Kidney (tissue), 14 donors: Measurements from ENCODE around the gene TRIM4. TPM values are rescaled to one million over a fixed set of nuclear protein-coding genes. Genes with fewer than 3 reads are reported as not detected.
"Not testable (repeated sequence)": the region's sequence is repeated elsewhere in the genome, so short reads cannot be mapped to it uniquely, and the experiment has no call there.

ENCODE experiments used
- DNase-seq, 5 donors: peaks; one replicate each; pipeline ENCODE4 v3.0.0-alpha.2; 2013 to 2020
- FAIRE-seq: peaks from 2 replicates; lab custom pipeline; 2012; peaks lifted over from hg19 to GRCh38; lab: Jason Lieb, UNC
- H3K27ac ChIP-seq, 2 donors: one replicate each; pipeline ENCODE4 v1.7.0; 2013; ENCODE audit warnings: low read depth in 2 of 2, low read length in 2 of 2, inconsistent platforms in 1 of 2
- H3K27me3 ChIP-seq: one replicate; pipeline ENCODE4 v1.7.1; 2013; ENCODE audit warnings: low read length, inconsistent platforms; ENCODE audit not compliant: control insufficient read depth, insufficient read depth
- H3K36me3 ChIP-seq, 3 donors: one replicate each; pipeline versions ENCODE4 v1.7.0 to v1.7.1; 2013; ENCODE audit warnings: low read length in 3 of 3, control low read depth in 1 of 3, inconsistent platforms in 1 of 3; ENCODE audit not compliant: insufficient read depth in 3 of 3, control insufficient read depth in 2 of 3
- H3K4me1 ChIP-seq, 3 donors: one replicate each; pipeline versions ENCODE4 v1.7.0 to v1.7.1; 2013; ENCODE audit warnings: low read length in 3 of 3, inconsistent platforms in 1 of 3, low read depth in 1 of 3; ENCODE audit not compliant: control insufficient read depth in 2 of 3, insufficient read depth in 2 of 3
- H3K4me3 ChIP-seq, 3 donors: one replicate each; pipeline versions ENCODE4 v1.7.0 to v1.8.1; 2013; ENCODE audit warnings: low read length in 3 of 3, control low read depth in 1 of 3, inconsistent platforms in 1 of 3
- H3K9ac ChIP-seq, 3 donors: one replicate each; pipeline versions ENCODE4 v1.7.0 to v1.7.1; 2013; ENCODE audit warnings: low read length in 3 of 3, control low read depth in 1 of 3, inconsistent platforms in 1 of 3
- H3K9me3 ChIP-seq, 3 donors: one replicate each; pipeline versions ENCODE4 v1.7.0 to v1.7.1; 2013; ENCODE audit warnings: low read length in 3 of 3, control low read depth in 1 of 3, inconsistent platforms in 1 of 3; ENCODE audit not compliant: control insufficient read depth in 2 of 3, insufficient read depth in 1 of 3
- intact Hi-C: fragments of 100-400 bp; cut with DNase I; formaldehyde crosslinking; loops from one replicate; pipeline ENCODE4 v1.11.1; 2022
- polyA plus RNA-seq: library from polyadenylated mRNA; stranded (reverse); fragments of 350-450 nt; fragmentation: Illumina TruSeq; extraction: RNeasy Lipid Tissue Mini Kit (QIAGEN cat#74804); gene quantifications from one replicate; pipeline ENCODE4 v1.2.3, GENCODE V29; 2014; ENCODE audit warnings: low read depth, low replicate concordance; ENCODE audit not compliant: insufficient read depth
- total RNA-seq: library from RNA; stranded (reverse); fragmentation: NEBNext Ultra II Directional; extraction: Animal tissue kit (Norgen Biotek cat#: 25700); gene quantifications from one replicate; pipeline ENCODE4 v1.2.1, GENCODE V29; 2021
- TF ChIP-seq, protein P1 (sequence below): IDR thresholded peaks from 3 replicates; pipeline ENCODE4 v1.5.1; 2012; ENCODE audit warnings: mild to moderate bottlenecking, moderate library complexity, borderline replicate concordance; ENCODE audit not compliant: insufficient read depth; ENCODE audit errors: extremely low read depth
- donor health status: control.
- donor health status: control.
- donor health status: control.
- donor health status: control.
- donor health status: control.
- donor health status: DM: yes; HTN: yes; CAD: no.
- donor health status: Normal renal cell carcinoma (clear cell type).

TRIM4 gene
- total and polyA plus RNA-seq, 2 donors from 2014 or later: 15.4 to 30.9 TPM

DNA sequence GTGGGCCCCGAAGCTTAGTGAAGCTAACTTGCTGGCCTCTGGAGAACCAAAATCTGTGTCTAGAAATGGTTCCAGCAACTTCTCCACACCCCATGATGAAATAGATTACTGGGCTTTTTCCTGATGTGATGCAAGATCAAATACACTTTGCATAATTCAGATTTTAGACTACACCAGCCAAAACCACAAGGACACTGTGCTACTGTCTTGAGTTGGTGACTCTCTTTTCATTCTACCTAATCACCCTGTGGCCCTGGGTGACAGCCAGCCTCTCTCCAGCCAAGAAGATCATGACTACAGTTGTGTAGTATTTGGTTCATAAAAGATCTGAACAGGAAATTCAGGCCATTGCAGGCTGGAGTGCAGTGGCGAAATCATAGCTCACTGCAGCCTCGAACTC lies 34.3 kb upstream of the TRIM4 start:
- TF ChIP-seq, protein P1, sequence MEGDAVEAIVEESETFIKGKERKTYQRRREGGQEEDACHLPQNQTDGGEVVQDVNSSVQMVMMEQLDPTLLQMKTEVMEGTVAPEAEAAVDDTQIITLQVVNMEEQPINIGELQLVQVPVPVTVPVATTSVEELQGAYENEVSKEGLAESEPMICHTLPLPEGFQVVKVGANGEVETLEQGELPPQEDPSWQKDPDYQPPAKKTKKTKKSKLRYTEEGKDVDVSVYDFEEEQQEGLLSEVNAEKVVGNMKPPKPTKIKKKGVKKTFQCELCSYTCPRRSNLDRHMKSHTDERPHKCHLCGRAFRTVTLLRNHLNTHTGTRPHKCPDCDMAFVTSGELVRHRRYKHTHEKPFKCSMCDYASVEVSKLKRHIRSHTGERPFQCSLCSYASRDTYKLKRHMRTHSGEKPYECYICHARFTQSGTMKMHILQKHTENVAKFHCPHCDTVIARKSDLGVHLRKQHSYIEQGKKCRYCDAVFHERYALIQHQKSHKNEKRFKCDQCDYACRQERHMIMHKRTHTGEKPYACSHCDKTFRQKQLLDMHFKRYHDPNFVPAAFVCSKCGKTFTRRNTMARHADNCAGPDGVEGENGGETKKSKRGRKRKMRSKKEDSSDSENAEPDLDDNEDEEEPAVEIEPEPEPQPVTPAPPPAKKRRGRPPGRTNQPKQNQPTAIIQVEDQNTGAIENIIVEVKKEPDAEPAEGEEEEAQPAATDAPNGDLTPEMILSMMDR: no peak
- Histone ChIP-seq H3K4me3 (no peak overlapping the region), H3K27me3 (no peaks in the 10 kb centered on the region), H3K27ac (no peak overlapping the region), H3K9me3 (no peaks in the 10 kb centered on the region), H3K9ac (no peak overlapping the region), H3K4me1 (no peaks in the 10 kb centered on the region), H3K36me3 (no peaks in the 10 kb centered on the region)
- FAIRE-seq (no peak), DNase-seq (no peak)
- intact Hi-C loops: no loop called here

DNA sequence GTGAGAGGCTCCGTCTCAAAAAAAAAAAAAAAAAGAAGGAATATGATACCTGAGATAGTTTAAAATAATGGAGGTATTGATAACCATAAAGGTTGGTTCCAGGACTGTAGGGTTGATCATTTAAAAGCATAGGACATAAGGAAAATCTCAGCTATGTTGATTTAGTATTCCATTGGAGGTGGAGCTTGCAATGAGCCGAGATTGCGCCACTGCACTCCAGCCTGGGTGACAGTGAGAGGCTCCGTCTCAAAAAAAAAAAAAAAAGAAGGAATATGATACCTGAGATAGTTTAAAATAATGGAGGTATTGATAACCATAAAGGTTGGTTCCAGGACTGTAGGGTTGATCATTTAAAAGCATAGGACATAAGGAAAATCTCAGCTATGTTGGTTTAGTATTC lies 33.3 kb upstream of the TRIM4 start:
- H3K4me1 ChIP-seq, H3K36me3 ChIP-seq, H3K9ac ChIP-seq, H3K27me3 ChIP-seq, H3K9me3 ChIP-seq, H3K27ac ChIP-seq, DNase-seq, FAIRE-seq, H3K4me3 ChIP-seq, intact Hi-C loops: not testable (repeated sequence)

DNA sequence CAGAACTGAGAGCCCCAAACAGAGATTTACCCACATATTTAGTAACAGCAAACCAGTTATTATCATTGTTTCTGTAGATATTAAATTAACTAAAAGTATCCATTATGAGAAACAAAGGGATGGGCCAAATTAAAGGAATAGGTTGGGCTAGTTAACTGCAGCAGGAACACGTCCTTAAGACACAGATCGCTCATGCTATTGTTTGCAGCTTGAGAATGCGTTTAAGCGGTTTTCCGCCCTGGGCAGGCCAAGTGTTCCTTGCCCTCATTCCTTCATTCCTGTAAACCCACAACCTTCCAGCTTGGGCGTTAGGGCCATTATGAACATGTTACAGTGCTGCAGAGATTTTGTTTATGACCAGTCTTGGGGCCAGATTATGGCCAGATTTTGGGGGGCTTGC lies 31.5 kb upstream of the TRIM4 start:
- H3K4me1 ChIP-seq, H3K9ac ChIP-seq, H3K27ac ChIP-seq, FAIRE-seq, H3K27me3 ChIP-seq, H3K9me3 ChIP-seq, intact Hi-C loops, H3K36me3 ChIP-seq, H3K4me3 ChIP-seq, DNase-seq: not testable (repeated sequence)

DNA sequence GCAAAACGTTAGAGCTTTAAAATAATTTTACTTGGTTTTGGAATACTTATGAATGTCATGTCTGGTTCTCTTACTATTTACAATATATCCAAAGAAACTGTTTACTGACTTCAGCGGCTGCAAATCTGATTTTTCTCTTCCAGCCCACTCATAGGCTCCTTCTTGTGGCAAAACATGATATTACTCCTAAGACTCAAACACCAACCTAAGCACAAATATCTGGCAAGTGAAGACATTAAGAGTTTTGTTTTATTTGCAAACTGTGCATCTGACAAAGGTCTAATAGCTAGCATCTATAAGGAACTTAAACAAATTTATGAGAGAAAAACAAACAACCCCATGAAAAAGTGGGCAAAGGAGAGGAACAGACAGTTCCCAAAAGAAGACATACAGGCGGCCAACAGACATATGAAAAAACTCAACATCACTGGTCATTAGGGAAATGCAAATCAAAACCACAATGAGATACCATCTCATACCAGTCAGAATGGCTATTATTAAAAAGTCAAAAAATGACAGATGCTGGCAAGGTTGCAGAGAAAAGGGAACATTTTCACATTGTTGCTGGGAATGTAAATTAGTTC lies 30.4 kb upstream of the TRIM4 start:
- DNase-seq (no peak), FAIRE-seq (peak; percentile 32)
- Histone ChIP-seq H3K9me3 (no peaks in the 10 kb centered on the region), H3K27ac (no peak overlapping the region), H3K4me3 (no peak overlapping the region), H3K27me3 (no peaks in the 10 kb centered on the region), H3K4me1 (no peaks in the 10 kb centered on the region), H3K9ac (no peak overlapping the region), H3K36me3 (no peaks in the 10 kb centered on the region)
- intact Hi-C loops: no loop called here
- TF ChIP-seq, protein P1: peak; percentile 2
